Erythroblast (primary cell): ENCODE measurements around the gene P2RY1.

Experiments used
- GATA1 ChIP-seq: IDR thresholded peaks from 2 replicates; pipeline ENCODE4 v1.6.1; 2011; ENCODE audit warnings: low read depth, mild to moderate bottlenecking, control low read depth, low read length, moderate library complexity
- POLR2A ChIP-seq: IDR thresholded peaks from 2 replicates; pipeline ENCODE4 v1.6.1; 2011; ENCODE audit warnings: mild to moderate bottlenecking, low read length

- TF ChIP-seq POLR2A (no peak), GATA1 (no peak)
These were observed 11.8 kb upstream of the P2RY1 start for GRCh38 chr3:152823173-152823572.
